HG03521 (cell line): ENCODE measurements around the gene PC.
"Not testable (repeated sequence)": the region's sequence is repeated elsewhere in the genome, so short reads cannot be mapped to it uniquely, and the experiment has no call there.

Source experiments
- ATAC-seq: cut with Tn5 transposase; IDR thresholded peaks from one replicate; pipeline ENCODE4 v1.9.1; 2021; ENCODE audit warnings: mild to moderate bottlenecking, moderate library complexity; ENCODE audit not compliant: unreplicated experiment

The PC gene

DNA sequence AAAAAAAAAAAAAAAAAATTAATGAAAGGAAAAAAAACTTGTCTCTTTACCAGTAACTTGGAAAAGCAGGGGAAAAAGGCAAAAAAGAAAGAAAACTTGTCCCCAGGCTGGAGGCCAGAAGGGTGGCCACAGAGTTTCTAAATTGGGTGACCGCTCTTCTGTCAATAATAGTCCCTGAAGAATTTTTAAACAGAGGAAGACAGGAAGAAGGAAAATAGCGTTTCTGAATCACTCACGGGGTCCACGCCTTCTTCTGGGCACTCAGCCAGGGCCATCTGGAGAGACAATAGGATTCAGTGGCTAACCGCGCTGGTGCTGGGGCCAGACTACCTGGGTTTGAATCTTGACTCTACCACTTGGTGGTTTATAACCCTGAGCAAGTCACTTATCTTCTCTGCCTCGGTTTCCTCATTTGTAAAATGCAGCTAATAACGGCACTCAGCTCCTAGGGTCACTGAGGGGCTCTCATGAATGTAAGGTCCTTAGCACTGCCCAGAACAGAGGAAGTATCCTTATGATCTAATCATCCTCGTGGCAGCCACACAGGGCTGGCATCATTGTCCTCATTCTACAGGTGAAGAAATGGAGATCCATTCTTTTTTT lies 23.9 kb upstream of the PC start:
- ATAC-seq = no peak

DNA sequence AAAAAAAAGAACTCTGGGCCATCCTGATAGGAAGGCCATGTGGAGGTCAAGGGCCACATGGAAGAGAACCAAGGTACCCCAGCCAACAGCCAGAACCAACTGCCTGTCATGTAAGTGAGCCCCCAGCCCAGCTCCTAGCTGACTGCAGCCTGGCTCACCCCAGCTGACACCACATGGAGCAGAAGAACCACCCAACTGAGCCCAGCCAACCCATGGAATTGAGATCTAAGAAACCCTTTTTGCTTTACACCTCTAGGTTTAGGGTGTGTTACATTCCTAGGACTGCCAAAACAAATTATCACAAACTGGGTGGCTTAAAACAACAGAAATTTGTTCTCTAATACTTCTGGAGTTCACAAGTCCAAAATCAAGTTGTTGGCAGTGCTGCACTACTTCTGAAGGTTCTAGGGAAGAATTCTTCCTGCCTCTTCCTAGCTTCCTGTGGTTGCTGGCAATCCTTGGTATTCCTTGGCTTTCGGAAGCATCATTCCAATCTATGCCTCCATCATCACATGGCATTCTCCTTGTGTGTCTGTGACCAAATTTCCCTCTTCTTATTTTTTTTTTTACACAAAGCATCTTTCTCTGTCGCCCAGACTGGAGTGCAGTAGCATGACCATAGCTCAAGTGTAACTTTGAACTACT lies 21.3 kb upstream of the PC start:
- no peak for ATAC-seq

DNA sequence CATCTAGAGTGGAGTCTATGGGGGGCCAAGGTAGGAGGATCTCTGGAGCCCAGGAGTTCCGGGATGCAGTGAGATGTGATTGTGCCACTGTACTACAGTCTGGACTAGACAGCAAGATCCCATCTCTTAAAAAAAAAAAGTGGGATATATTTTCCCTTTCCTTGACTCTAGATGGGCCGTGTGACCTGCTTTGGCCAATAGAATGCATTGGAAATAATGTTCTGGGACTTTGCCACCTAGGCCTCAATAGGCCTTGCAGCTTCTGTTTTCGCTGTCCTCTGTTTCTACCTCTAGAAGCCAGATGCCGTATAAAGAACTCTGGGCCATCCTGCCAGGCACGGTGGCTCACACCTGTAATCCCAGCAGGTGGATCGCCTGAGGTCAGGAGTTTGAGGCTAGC lies 20.5 kb upstream of the PC start:
- no peak for ATAC-seq

DNA sequence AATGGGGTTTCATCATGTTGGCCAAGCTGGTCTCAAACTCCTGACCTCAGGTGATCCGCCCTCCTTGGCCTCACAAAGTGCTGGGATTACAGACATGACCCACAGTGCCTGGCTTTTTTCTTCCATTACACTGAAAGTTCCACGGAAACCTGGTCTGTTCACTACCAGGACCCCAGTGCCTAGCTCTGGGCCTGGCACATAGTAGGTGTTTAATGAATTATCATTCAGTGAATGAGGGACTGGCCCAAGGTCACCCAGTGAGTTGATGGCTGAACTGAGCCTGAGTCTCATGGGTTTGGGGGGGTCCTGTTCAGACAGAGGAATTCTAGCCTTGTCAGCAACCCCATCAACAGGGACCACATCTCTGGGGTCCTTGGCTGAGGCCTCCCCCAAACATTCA lies 20.0 kb upstream of the PC start:
- ATAC-seq = no peak

DNA sequence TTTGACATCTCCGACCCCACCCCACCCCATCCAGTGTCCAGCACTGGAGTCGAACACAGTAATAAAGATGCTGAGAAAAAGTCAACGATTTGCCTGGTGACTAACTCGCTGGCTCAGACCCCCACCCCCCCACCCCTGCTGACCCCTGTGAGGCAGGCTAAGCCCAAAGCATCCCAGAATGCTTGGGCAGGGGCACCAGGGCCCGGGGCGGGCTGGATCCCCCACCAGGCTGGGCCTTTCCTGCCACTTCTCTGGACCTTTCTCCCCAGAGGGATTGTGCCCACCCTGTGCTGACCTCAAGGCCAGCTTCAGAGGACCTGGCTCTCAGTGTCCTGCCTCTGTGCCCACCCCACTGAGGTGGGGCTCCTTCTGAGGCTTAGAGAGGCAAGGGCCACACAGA lies 18.7 kb upstream of the PC start:
- ATAC-seq = no peak

DNA sequence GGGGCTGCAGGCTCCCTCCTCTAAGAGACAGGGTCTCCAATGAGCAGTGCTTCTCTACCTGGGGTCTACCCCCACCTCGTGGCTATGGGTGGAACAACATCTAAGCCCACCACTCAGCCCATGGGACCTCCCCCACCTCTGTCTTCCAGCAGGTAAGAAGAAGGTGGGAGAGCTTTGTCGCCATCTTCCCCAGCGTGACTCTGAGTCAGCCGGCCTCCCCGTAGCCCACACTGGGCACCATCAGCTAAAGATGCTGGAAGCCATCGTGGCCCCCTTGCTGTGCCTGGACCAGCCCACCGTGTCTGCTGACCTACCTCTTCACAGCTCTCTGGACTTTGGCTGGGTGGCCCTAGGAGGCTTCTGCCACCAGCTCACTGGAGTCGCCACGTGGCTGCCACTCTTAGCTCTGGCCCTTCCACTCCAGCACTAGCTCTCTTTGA lies 17.9 kb upstream of the PC start:
- no peak for ATAC-seq

DNA sequence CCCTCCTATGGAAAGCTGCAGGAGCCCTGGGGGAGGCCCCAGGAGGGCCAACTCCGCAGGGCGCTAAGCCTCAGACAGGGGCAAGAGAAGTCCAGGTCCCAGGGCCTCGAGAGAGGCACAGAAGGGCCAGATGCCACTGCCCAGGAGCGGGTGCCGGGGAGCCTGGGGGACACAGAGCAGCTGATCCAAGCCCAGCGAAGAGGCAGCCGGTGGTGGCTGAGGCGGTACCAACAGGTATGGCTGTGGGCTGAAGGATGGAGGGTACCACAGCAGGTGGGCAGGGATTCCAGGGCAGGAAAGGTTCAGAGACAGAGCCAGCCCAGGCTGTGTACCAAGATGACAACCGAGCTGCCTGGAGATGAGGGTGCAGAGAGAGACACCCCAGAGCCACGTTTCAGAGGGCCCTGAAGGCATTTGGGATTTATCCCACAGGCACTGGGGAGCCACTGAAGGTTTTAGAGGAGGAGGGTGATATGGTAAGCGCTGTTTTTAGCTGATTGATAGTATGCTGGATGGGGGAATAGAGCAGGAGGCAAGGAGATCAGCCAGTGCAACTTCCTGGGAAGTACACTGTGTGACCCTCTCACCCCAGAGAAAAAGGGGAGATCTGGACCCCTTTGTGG lies 17.3 kb upstream of the PC start:
- no peak for ATAC-seq

DNA sequence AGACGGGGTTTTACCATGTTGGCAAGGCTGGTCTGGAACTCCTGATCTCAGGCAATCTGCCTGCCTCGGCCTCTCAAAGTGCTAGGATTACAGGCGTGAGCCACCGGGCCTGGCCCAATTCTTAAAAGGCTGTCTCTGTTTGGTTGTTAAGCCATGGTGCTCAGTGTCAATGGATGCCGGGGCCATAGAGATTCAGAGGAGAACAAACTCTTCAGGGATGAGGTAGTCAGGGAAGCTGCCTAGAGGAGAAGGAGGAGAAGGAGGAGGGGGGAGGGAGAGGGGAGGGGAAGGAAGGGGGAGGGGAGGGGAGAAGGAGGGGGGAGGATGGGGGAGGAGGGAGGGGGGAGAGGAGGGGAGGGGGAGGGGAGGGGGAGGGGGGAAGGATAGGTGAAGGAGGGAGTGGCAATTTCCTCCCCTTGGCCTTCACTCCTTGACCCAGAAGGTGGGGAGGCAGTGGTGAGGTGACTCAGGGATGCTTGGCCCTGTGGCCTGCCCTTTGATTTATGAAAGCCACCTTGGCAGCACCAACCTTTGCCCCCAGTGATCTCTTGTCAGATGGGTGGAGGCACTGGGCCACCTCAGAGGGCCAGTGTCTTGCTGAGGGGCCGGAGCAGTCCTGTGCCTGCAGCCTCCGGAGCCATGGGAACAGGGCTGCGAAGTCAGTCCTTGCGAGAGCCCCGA lies 16.7 kb upstream of the PC start, which contains the start of gene C11orf86:
C11orf86 (plus strand) TSS at position 581 of the 681 bp plus-strand sequence; CDS start at position 640, 59 bp downstream.
- ATAC-seq = no peak

DNA sequence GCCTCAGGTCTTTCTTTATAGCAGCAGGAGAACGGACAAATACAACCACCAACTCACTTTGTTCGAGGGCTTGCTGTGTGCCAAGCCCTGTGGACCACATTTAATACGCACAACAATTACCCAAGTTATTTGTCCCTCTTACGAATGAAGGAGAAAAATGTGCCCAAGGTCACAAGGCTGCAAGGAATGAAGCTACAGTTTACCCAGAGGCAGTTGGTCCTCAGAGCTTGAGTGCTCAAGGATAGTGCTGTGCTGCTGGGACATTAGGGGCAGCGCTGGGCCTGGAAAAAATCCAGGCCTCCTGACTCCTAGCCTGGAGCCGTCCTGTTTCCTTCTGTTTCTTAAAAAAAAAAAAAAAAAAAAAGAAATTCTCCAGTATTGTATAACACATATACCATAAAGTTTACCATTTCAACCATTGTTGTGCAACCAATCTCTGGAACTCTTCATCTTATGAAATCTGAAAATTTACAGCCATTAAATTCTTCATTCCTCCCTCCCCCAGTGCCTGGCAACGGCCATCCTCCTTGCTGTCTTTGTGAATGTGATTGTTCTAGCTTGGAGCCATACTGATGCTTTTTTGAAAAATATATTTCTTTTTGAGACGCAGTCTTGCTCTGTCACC lies 15.9 kb upstream of the PC start:
- no peak for ATAC-seq

DNA sequence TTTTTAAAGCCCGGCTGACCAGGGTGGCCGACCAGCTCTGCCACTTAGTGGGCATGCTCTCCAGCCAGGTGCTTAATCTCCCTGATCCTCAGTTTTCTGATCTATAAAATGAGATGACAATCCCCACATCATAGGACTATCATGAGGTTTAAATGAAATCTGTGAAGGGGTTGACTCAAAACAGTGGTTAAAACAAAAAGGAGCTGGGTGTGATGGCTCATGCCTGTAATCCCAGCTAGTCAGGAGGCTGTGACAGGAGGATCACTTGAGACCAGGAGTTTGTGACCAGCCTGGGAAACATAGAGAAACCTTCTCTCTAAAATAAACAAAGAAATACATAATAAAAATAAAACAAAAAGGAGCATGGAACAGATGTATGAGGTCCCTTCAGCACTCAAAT lies 13.3 kb upstream of the PC start:
- ATAC-seq = no peak

DNA sequence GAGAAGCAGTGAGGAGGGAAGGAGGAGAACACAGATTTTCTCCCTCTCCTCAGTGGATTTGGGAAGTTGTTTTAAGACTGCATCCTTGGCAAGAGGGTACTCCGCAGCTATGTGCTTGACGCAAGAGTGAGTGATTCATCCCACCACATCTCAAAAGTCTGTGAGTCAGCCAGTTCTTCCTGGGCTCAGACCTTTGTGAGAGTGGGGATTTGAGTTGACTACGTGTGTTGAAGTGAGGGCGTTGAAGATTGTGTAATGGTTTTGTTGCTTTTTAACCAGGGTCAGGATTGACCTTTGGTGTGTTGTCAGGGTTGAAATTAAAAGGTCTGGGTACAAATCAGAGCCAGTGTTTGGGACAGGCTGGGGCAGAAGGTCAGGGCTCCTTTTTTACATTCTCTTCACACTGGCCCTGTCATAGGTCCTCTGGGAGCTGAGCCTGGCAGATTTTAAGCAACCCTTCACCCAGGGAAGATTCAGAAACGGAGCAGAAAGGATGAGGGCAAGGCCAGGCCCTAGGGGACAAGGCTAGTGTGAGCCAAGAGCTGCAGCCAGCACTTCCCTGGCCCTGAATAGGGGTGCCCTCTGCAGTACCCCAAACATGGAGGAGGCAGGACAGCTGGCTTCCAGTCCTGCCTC lies 12.7 kb upstream of the PC start:
- ATAC-seq = no peak

DNA sequence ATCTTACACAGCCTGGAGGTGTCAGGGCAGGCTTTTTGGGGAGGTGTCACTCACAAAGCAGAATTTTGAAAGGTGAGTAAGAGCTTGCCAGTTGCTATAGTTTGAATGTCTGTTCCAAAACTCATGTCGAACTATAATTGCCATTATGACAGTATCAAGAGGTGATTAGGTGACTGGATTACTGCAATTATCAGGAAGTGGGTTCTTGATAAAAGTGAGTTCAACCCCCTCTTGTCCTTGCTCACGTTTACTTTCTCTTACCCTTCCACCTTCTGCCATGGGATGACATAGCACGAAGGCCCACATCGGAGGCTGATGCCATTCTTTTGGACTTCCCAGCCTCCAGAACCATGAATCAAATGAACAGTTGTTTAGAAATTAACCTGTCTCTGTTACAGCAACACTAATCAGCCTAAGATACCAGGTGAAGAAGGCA lies 12.2 kb upstream of the PC start:
- ATAC-seq = no peak

DNA sequence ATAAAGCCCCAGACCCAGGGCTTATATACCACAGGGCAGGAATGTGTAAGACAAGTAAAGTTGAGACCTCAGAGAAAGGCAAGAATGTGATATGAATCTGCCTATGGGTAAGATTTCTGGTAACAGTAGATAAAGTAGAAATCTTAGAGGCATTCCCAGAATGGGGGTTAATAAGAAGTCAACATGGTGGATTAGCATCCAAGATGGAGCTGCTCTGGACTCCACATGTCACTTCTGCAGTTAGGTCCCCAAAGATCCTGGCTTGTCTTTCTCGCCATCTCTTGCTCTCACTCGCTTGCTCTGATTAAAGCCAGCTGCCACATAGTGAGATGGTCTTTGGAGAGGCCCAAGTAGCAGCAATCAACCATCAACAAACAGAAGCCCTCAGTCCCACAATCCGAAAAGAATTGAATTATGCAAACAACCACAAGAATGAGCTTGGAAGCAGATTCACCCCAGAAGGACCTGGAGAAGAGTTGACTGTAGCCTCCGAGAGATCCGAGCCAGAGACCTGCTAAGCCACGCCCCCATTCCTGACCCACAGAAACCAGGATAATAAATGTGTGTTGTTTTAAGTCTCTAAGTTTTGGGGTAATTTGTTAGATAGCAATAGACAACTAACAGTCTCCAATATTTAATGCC lies 11.5 kb upstream of the PC start:
- no peak for ATAC-seq

DNA sequence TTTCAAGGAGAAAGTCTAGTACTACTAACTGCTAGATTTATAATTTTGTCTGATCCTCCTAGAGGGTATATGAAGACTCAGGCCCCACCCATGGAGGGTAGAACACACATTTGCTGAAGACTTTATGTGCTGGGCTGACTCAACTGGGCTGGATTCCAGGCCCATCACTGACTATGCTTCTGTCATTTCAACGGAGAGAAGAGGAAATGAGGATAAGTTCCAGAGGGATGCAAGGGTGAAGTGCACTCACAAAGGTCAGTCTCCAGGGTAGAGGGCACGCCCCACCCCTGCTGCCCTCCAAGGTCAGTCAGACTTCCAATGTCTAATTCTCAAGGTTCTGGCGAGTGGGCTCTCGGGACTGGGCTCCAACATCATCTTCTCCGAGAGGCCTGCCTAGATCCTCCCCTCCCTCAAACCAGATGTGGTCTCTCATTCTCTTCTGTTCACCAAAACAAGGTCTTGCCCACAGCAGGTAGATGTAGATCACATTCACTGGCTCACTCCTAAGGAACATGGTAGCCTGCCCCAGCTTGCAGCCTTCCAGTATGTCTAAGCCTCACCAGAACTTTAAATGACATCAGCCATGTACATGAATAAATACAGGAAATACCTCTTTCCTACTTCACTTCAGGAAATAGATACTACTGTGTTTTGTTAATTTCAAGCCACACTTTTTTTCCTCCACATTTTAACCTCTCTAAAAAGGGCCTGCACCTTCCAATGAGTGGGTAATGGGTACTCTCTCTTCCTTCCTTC lies 9.7 kb upstream of the PC start:
- no peak for ATAC-seq

DNA sequence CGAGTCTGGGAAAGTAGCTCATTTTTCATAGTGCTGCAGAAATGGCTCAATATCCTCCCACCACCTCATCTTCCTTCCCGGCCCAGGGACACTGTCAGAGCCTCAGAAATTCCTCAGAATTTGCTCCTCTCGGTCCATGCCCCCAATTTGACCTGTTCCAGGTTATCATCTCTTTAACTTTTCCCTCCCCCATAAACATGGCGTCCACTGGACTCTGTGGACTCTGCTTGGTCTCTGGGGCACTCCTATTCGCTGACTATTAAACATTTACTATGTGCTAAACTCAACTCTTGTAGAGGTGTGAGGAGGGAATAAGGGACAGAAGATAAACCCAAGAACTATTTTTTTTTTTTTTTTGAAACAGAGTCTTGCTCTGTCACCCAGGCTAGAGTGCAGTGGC lies 8.2 kb upstream of the PC start:
- ATAC-seq = no peak

DNA sequence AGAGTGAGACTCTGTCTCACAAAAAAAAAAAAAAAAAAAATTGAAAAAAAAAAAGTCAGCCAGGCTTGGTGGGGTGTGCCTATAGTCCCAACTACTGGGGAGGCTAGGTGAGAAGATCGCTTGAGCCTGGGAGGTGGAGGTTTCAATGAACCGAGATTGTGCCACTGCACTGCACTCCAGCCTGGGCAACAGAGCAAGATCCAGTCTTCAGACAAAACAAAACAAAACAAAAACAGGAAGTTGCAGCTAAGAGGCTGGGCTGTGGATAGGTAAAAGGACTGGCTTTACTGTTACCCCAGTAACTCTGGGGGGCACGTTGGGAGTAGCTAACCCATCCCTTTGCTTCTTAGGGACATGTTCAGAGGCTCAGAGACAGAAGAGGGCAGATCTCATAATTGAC lies 6.3 kb upstream of the PC start:
- no peak for ATAC-seq

DNA sequence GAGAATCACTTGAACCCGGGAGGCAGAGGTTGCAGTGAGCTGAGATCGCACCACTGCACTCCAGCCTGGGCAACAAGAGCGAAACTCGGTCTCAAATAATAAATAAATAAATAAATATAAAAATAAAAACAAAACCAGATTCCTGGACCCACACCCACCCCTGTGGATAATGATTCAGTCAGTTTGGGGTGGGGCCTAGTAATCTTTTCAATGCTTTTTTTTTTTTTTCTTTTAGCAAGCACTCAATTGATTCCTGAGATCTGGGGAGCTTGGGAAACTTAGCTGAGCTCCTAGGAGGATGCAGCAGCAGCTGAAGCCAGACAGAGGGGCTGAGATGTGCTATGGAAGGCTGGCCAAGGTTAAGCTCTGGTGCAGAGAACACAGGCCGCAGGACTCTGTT lies 4.6 kb upstream of the PC start:
- no peak for ATAC-seq

DNA sequence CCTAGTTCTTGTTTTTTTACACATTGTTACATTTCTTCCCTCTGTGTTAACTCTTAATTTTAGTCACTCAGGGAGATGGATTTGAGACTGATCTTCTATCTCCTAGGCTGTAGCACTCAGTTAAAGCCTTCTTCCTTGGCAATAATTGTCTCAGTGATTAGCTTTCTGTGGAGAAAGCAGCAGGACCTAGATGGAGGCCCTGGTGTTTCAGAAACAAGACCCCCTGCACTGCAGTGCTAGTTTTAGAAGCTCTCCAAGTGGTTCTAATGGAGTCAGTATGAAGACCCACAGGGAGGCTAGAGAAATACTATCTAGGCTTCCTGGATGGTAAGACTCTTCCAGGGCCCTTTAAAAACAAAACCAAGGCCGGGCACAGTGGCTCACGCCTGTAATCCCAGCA lies 4.1 kb upstream of the PC start:
- ATAC-seq = no peak

DNA sequence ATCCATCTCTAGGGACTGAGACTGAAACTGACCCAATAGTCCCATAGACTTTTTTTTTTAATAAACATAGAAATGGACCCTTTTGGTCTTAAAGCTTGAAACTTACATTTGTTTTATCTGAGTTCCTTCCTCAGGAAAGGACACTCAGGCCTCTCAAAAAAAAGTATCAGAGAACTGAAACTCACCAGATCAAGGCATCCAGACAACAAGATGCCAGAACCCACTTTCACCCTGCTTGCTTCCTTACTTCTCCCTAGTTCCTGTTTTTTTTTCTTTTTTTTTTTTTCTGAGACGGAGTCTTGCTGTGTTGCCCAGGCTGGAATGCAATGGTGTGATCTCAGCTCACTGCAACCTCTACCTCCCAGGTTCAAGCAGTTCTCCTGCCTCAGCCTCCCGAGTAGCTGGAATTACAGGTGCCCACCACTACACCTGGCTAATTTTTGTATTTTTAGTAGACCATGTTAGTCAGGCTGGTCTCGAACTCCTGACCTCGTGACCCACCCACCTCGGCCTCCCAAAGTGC lies 3.6 kb upstream of the PC start:
- ATAC-seq = not testable (repeated sequence)

DNA sequence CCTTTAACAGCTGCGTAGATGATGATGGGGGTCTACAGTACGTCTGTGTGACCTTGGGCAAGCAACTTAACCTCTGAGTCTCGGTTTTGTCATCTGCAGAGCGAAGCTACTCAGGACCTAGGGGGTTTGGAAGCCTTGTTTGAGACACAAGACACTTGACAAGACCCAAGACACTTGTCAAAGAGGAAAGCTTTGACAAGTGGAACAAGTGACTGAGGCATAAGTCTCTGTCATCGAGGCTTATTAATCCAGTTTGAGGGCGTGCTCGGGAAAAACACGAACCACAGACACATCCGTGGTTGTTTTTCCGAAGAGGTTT lies 732 bp upstream of the PC start:
- ATAC-seq = no peak
